ENCODE data around the gene DPRX. TPM values are rescaled to one million over a fixed set of nuclear protein-coding genes. Genes with fewer than 3 reads are reported as not detected.

The DPRX gene
- total RNA-seq, 1 experiment from 2014 or later, result not detected

- no peak for ATAC-seq
- no peak overlapping the region for H3K27ac ChIP-seq (ENCODE audit: low read length)
- in situ Hi-C loops (cut with HindIII; ENCODE audit: low pct_unique_long_range_greater_than_20kb, low sequenced_read_pairs) (no loop called here), intact Hi-C loops (cut with micrococcal nuclease; ENCODE audit: unreplicated experiment) (loop anchor here (10.0 kb wide), 1 partner anchor 148 kb away; no protein-coding TSS in a partner anchor)
- H3K36me3 ChIP-seq (ENCODE audit: control insufficient read depth, insufficient read depth, low read length), result no peaks in the 10 kb centered on the region
- POLR2A ChIA-PET, result no interaction called here
- no peak overlapping the region for H3K4me3 ChIP-seq (ENCODE audit: low read depth in 2 of 2, low read length in 2 of 2)
- no peaks in the 10 kb centered on the region for H3K9me3 ChIP-seq (ENCODE audit: control insufficient read depth, insufficient read depth, low read depth, low read length)
- TF ChIP-seq, protein P1, sequence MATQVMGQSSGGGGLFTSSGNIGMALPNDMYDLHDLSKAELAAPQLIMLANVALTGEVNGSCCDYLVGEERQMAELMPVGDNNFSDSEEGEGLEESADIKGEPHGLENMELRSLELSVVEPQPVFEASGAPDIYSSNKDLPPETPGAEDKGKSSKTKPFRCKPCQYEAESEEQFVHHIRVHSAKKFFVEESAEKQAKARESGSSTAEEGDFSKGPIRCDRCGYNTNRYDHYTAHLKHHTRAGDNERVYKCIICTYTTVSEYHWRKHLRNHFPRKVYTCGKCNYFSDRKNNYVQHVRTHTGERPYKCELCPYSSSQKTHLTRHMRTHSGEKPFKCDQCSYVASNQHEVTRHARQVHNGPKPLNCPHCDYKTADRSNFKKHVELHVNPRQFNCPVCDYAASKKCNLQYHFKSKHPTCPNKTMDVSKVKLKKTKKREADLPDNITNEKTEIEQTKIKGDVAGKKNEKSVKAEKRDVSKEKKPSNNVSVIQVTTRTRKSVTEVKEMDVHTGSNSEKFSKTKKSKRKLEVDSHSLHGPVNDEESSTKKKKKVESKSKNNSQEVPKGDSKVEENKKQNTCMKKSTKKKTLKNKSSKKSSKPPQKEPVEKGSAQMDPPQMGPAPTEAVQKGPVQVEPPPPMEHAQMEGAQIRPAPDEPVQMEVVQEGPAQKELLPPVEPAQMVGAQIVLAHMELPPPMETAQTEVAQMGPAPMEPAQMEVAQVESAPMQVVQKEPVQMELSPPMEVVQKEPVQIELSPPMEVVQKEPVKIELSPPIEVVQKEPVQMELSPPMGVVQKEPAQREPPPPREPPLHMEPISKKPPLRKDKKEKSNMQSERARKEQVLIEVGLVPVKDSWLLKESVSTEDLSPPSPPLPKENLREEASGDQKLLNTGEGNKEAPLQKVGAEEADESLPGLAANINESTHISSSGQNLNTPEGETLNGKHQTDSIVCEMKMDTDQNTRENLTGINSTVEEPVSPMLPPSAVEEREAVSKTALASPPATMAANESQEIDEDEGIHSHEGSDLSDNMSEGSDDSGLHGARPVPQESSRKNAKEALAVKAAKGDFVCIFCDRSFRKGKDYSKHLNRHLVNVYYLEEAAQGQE (IDR thresholded peaks at IDR 0.05; ENCODE audit: insufficient read depth in 1 of 2, low read depth in 2 of 2, low read length in 1 of 2), result no peak
- DNase-seq (ENCODE audit: low read depth, low spot score), result no peak
- no TSS peak for BruUV-seq (replicated peaks)
- CTCF ChIA-PET, result no interaction called here
- H3K4me1 ChIP-seq (ENCODE audit: control insufficient read depth, insufficient read depth, low read length), result no peaks in the 10 kb centered on the region
- H3K27me3 ChIP-seq (ENCODE audit: control insufficient read depth, insufficient read depth, low read length), result no peaks in the 10 kb centered on the region
Observed at GRCh38 chr19:53597023-53597422, 34.8 kb upstream of the DPRX start.

- POLR2A ChIA-PET, result no interaction called here
- intact Hi-C loops (cut with micrococcal nuclease; ENCODE audit: unreplicated experiment) (loop anchor here (10.0 kb wide), 1 partner anchor 146 kb away; no protein-coding TSS in a partner anchor), in situ Hi-C loops (cut with HindIII; ENCODE audit: low pct_unique_long_range_greater_than_20kb, low sequenced_read_pairs) (no loop called here)
- H3K36me3 ChIP-seq (ENCODE audit: control insufficient read depth, insufficient read depth, low read length), result no peaks in the 10 kb centered on the region
- H3K27me3 ChIP-seq (ENCODE audit: control insufficient read depth, insufficient read depth, low read length), result no peaks in the 10 kb centered on the region
- ATAC-seq (no peak), DNase-seq (ENCODE audit: low read depth, low spot score) (no peak)
- H3K9me3 ChIP-seq (ENCODE audit: control insufficient read depth, insufficient read depth, low read depth, low read length), result no peaks in the 10 kb centered on the region
- CTCF ChIA-PET, result interaction anchor here (0.6 kb wide), 1 partner anchor 178 kb away, joined by 3 read pairs; no protein-coding TSS in a partner anchor
- BruUV-seq (replicated peaks), result no TSS peak
- TF ChIP-seq POLR2AphosphoS5 (IDR thresholded peaks at IDR 0.05; ENCODE audit: low read depth, low read length), result no peak
- TF ChIP-seq SIN3A (IDR thresholded peaks at IDR 0.05; ENCODE audit: borderline replicate concordance, insufficient read depth, low read depth, low read length), result no peak
- TF ChIP-seq, protein P1 (IDR thresholded peaks at IDR 0.05; ENCODE audit: insufficient read depth in 1 of 2, low read depth in 2 of 2, low read length in 1 of 2), result no peak
- TF ChIP-seq, protein P2, sequence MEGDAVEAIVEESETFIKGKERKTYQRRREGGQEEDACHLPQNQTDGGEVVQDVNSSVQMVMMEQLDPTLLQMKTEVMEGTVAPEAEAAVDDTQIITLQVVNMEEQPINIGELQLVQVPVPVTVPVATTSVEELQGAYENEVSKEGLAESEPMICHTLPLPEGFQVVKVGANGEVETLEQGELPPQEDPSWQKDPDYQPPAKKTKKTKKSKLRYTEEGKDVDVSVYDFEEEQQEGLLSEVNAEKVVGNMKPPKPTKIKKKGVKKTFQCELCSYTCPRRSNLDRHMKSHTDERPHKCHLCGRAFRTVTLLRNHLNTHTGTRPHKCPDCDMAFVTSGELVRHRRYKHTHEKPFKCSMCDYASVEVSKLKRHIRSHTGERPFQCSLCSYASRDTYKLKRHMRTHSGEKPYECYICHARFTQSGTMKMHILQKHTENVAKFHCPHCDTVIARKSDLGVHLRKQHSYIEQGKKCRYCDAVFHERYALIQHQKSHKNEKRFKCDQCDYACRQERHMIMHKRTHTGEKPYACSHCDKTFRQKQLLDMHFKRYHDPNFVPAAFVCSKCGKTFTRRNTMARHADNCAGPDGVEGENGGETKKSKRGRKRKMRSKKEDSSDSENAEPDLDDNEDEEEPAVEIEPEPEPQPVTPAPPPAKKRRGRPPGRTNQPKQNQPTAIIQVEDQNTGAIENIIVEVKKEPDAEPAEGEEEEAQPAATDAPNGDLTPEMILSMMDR (IDR thresholded peaks at IDR 0.05), result no peak
- no peak for TF ChIP-seq TCF7L2 (IDR thresholded peaks at IDR 0.05; ENCODE audit: low read depth, low read length)
- no peak overlapping the region for H3K4me3 ChIP-seq (ENCODE audit: low read depth in 2 of 2, low read length in 2 of 2)
- no peaks in the 10 kb centered on the region for H3K4me1 ChIP-seq (ENCODE audit: control insufficient read depth, insufficient read depth, low read length)
- H3K27ac ChIP-seq (ENCODE audit: low read length), result no peak overlapping the region; the same call in 1 of the 2 replicates
Observed at GRCh38 chr19:53598361-53598760, 33.4 kb upstream of the DPRX start.

Measured in Panc1 (cell line).